Activated CD8-positive, alpha-beta memory T cell treated with anti-CD3 and anti-CD28 coated beads for 36 hours (primary cell): ENCODE data around the gene SEC63. TPM values are rescaled to one million over a fixed set of nuclear protein-coding genes. Genes with fewer than 3 reads are reported as not detected.
"Not testable (repeated sequence)": the region's sequence is repeated elsewhere in the genome, so short reads cannot be mapped to it uniquely, and the experiment has no call there.

Experiments
- CTCF ChIA-PET: fragments of 350-600 bp; sonication (Branson Sonifier 250); formaldehyde crosslinking; loops from one replicate; lab custom pipeline; 2021; ENCODE audit warnings: antibody characterized with exemption; lab: Charles Lee
- POLR2A ChIA-PET: fragments of 350-600 bp; sonication (Branson Sonifier 250); formaldehyde crosslinking; loops from one replicate; lab custom pipeline; 2021; ENCODE audit warnings: antibody characterized with exemption; lab: Charles Lee
- total RNA-seq, 2 experiments: library from RNA; stranded (reverse); gene quantifications; one replicate each; pipeline ENCODE4 v1.2.3, GENCODE V29; 2021

The SEC63 gene, protein sequence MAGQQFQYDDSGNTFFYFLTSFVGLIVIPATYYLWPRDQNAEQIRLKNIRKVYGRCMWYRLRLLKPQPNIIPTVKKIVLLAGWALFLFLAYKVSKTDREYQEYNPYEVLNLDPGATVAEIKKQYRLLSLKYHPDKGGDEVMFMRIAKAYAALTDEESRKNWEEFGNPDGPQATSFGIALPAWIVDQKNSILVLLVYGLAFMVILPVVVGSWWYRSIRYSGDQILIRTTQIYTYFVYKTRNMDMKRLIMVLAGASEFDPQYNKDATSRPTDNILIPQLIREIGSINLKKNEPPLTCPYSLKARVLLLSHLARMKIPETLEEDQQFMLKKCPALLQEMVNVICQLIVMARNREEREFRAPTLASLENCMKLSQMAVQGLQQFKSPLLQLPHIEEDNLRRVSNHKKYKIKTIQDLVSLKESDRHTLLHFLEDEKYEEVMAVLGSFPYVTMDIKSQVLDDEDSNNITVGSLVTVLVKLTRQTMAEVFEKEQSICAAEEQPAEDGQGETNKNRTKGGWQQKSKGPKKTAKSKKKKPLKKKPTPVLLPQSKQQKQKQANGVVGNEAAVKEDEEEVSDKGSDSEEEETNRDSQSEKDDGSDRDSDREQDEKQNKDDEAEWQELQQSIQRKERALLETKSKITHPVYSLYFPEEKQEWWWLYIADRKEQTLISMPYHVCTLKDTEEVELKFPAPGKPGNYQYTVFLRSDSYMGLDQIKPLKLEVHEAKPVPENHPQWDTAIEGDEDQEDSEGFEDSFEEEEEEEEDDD
- 10 to 100 TPM; 80.7 to 82.6 TPM for total RNA-seq

DNA sequence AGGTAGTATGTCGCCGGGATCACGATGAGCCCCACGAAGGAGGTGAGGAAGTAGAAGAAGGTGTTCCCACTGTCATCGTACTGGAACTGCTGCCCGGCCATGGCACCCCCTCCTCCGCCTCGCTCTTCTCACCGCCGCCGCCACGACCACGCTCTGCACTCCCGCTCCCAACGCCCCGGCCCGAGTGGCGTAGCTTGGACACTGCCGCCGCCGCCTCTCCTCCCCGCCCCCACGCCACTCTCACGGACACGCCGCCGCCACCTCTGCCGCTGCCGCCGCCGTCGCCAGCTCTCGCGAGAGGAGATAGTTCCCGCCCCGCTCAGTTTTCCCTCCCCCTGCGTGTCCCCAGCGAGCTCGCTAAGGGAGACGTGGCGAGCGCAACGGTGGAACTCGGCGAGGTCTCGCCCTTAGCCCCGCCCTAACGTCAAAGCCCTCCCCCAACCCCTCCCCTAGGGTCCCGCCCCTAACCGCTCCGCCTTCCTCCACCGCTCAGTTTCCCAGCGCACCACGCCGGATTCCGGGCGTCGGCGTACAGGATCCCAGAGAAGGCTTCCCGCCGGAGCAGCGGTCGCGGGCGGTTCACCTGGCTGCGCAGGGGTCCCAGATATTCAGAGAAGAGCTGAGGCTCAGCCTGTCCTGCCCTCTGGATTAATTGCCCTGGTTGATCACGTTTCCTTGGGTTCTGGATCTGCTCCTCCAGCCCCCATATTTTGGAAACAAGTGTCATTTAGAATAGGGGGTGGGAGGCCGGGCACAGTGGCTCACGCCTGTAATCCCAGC, at the start of gene SEC63:
Gene SEC63, minus strand, starts transcription at position 300 of the 780 bp plus-strand sequence. Its CDS starts 199 bp downstream, at position 101.
- POLR2A ChIA-PET, result interaction anchor here (0.5 to 0.9 kb wide), 5 partner anchors 110 to 1553 kb away, joined by 3 to 6 read pairs (median 4); no protein-coding TSS in a partner anchor
- CTCF ChIA-PET, result no interaction called here

DNA sequence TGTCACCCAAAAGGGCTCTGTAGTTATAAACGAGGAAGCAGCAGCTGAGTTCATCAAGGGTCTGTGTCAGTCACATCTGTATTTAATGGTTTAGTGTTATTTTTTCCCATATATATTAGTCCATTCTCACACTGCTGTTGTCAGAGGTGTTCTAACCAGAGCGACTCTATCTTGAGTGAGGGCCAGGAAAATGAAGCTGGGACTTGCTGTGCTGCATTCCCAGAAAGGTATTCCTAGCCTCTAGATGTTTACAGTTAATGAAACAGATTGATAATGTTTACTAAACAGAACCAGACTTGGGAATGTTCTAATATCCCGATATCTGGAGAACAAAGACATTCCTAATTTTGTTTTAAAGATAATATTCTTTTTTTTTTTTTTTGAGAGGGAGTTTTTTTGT, 48.0 kb upstream of the SEC63 start:
- ChIA-PET CTCF (interaction anchor here (0.7 to 0.9 kb wide), 2 partner anchors 25 to 30 kb away, joined by 4 read pairs; no protein-coding TSS in a partner anchor), POLR2A (no interaction called here)

DNA sequence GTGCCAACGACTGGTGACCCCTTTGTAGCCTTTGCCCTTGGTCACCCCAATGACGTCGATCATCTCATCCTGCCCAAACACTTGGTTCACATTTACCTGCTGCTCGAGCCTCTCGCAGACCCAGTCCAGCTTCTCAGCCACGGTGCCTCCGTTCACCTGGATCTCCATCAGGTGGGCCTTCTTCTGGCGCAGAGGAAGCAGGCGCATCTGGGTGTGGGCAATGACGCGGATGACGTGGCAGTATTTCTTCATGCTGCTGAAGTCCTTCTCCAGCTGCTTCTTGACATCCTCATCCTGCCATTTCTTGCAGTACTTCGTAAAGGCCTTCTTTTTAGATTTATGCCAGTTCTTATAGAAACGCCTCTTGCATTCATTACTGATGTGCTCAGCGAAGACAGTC, 46.9 kb upstream of the SEC63 start:
- CTCF ChIA-PET, result no interaction called here
- POLR2A ChIA-PET, result interaction anchor here (0.7 kb wide), 1 partner anchor 9 kb away, joined by 4 read pairs; no protein-coding TSS in a partner anchor

DNA sequence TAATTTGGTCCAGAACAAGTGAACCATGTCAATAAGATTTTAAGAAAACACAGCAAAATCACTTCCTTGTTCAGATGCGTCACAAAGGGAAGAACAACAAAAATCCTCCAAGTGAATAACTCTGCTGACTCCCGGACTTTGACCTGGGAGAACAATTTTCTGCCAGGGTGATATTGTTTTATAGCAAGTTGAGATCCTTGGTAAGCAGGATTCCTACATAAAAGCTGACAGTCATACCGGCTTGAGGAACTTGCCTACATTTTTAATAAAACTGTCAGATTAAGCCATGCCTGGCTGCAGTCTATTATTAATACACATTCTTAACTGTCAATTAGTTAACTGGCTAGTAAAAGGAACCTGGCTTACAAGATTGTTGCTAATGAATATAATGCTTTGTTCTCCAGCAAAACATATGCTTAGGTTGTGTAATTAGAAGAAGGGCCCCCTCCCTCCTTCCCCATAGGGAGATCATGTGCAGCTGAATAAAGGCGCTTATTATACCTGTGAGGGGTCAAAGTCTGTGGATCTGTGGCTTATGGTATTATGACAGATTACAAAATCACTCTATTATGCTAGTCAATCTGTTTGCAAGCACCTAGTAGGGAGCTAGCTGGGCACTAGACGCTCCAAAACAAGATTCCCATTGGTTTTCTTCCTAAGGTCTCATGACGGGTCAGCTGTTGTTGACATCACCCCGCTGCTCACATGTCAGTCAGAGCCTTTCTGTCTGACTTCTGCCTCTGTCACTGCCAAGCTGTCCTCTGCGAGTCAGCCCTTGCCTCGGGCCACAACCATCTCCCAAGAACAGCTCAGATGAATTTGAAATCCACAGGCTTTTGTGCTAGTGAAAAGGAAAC, 44.6 kb upstream of the SEC63 start:
- ChIA-PET CTCF (no interaction called here), POLR2A (no interaction called here)

DNA sequence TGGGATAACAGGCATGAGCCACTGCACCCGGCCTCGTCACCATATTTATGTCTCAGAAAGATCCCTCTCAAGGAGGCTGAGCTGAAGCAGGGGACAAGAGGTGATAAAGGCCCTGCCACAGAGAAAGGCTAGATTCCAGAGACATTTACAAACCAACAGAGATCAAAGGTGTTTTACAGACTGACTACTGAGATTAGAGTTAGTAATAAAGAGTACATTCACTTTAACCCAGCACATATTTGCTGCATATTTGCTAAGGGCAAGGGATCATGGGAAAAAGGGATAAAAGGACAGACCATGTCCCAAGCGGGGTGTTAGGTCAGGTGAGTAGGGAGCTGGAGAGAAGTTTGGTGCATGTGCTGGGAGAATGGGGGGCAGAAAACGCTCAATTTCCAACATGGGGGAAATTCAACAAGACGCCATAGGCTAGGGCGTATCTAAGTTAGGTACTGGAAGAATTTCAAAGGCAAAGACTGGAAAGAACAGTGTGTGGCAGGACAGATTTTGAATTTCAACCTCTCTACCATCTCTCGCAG, 43.8 kb upstream of the SEC63 start:
- POLR2A ChIA-PET, result no interaction called here

DNA sequence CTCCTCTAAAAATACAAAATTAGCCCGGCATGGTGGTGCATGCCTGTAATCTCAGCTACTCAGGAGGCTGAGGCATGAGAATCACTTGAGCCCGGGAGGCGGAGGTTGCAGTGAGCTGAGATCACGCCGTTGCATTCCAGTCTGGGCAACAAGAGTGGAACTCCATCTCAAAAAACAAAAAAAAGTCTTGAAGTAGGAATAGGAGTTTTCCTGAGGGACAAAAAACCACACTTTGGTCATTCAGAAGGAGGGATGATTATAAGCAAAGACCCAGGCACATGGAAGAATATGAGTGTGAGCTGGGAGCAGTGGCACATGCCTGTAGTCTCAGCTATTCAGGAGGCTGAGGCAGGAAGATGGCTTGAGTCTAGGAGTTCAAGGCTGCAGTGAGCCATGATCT, 42.3 kb upstream of the SEC63 start:
- POLR2A ChIA-PET, CTCF ChIA-PET: not testable (repeated sequence)

More for the DNA sequence above, 43.8 kb upstream of the SEC63 start:
- CTCF ChIA-PET, result no interaction called here

DNA sequence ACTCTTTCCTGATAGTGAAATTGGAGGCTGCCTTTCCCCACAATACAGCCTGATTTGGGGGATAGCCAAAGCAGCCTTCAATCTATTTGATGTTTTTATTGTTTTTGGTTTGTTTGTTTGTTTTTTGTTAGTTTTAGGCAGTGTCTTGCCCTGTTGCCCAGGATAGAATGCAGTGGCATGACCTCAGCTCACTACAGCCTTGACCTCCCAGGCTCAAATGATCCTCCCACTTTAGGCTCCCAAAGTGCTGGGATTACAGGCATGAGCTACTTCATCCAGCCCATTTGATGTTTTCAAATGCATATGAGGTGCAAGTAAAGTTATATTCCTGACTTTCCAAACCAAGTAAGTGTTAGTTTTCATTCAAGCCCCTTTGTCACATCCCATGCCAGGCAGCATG, 41.3 kb upstream of the SEC63 start:
- POLR2A ChIA-PET, result no interaction called here
- CTCF ChIA-PET, result no interaction called here

DNA sequence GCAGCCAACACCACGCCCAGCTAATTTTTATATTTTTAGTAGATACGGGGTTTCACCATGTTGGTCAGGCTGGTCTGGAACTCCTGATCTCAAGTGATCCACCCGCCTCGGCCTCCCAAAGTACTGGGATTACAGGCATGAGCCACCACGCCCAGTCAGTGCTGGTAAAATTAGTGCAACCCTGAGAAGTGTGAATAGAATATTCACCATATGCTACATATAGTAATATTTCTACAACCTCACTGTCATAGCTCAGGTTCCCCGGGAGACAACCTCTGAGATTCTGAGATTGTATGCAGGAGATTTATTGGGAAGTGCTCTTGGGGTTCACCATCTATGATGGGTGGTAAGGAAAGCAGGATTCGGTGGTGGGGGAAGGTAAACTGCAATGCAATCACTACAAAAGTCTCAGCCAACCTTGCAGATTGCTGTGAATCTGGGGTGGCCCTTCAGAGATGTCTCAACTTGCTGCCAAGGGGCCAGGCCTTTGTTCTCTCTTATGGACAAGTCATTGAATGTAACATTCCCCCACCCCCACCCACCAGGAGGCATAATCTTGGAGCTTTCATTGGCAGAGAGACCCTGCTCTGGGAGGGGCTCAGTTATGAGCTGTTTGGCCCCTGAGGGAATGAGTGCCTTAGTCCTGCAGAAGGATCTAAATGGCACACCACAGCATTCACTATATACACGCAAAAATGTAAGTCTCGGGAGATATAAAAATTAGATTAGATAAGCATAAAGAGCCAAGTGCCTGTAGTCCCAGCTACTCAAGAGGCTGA, 34.0 kb upstream of the SEC63 start:
- POLR2A ChIA-PET, result no interaction called here

DNA sequence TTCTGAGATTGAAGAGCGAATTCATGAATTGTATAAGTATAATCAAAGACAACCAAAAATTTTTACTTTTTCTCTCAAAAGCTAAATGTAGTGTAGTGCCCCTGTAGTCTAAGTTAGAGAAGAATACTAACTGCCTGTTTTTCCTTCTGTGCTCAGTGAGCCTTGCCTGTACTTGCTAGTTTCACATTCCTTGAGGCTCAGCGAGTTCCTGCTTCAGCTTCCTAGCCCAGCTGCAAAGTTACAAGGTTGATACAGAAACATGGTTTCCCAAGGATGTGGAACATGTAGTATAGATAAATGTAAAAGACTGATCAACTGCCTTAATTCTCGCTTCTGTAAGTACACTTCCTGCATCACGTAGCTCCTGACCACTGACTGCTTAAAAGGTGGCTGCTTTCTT, 33.1 kb upstream of the SEC63 start:
- ChIA-PET CTCF (interaction anchor here (1.0 kb wide), 1 partner anchor 9 kb away, joined by 3 read pairs; no protein-coding TSS in a partner anchor), POLR2A (no interaction called here)

More for the DNA sequence above, 34.0 kb upstream of the SEC63 start:
- CTCF ChIA-PET, result interaction anchor here (0.6 to 1.0 kb wide), 2 partner anchors 10 to 74 kb away, joined by 3 read pairs; no protein-coding TSS in a partner anchor

DNA sequence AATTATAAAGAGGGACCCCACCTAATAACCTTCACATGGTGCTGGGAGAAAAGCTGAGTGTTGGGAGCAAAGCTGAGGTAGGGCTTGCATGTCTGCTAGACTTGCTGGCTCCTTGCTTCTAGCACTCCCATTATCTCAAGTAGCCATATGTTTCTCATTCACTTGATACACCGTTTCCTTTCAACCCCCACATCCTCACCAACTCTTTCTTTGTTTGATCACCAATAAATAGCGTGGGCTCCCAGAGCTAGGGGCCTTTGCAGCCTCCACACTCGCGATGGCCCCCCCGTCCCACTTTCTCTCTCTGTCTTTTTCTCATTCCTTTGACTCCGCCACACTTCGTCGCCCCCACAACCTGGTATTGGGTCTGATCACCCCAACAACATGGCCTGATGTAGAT, 32.6 kb upstream of the SEC63 start:
- CTCF ChIA-PET, result interaction anchor here (0.5 to 1.0 kb wide), 2 partner anchors 9 to 227 kb away, joined by 3 read pairs; no protein-coding TSS in a partner anchor
- POLR2A ChIA-PET, result not testable (repeated sequence)

DNA sequence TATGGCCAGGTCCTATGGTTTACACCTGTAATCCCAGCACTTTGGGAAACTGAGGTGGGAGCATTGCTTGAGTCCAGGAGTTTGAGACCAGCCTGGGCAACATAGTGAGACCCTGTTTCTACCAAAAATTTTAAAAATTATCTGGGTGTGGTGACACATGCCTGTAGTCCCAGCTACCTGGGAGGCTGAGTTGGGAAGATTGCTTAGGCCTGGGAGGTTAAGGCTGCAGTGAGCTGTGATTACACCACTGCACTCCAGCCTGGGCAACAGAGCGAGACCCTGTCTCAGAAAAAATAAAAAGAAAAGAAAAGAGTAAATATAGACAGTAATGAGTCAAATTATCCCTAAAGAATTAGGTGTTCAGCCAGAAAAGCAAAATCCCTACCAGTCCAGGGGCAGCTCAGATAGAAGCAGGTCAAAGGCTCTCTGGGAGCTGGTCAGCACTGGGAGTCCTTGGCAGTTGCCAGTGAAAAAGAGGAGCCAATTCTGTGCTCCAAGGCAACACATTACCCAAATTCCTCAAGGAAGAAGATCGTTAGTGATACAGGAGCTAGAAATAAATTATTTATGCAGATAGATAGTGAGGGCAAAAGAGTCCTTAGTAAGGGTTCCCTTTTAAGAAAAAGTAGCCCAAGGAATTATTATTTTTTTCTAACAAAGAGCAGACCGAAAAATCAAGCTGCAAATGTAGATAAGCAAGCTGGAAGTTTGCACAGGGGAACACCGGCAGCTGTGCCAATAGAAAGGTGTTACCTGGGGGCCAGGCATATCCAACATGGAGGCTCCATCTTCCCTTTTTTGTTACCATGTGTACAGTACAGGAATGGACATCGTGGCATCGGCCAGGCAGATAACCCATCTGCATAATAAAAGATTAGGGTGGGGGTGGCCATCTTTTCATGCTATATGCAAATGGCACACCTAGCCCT, 31.4 kb upstream of the SEC63 start:
- ChIA-PET POLR2A (no interaction called here), CTCF (no interaction called here)

DNA sequence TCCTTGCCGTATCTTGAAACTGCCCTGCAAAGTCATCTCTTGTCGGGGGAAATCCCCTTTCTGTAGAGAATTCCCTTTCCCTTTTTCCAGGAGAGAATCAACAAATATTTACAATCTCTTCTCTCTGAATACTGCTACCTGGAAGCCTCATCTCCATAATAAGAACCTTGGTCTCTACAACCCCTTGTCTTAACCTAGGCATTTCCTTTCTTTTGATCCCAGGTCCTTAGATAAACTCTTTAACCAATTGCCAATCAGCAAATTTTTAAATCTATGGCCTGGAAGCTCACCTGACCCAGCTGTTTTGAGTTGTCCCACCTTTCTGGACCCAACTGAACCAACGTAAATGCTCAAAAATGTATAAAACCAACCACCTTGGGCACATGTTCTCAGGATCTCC, 30.6 kb upstream of the SEC63 start:
- ChIA-PET POLR2A (no interaction called here), CTCF (no interaction called here)

DNA sequence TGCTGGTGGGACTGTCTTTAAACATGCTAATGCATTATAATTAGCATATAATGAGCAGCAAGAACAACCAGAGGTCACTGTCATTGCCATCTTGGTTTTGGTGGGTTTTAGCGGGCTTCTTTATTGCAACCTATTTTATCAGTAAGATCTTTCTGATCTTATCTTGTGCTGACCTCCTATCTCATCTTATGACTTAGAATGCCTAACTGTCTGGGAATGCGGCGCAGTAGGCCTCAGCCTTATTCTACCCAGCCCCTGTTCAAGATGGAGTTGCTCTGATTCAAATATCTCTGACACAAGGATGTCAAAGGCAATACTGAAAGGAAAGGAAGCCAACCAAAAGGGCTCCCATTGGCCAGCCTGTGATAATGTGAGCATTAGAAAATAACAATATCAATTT, 29.8 kb upstream of the SEC63 start:
- POLR2A ChIA-PET, result no interaction called here
- CTCF ChIA-PET, result no interaction called here

DNA sequence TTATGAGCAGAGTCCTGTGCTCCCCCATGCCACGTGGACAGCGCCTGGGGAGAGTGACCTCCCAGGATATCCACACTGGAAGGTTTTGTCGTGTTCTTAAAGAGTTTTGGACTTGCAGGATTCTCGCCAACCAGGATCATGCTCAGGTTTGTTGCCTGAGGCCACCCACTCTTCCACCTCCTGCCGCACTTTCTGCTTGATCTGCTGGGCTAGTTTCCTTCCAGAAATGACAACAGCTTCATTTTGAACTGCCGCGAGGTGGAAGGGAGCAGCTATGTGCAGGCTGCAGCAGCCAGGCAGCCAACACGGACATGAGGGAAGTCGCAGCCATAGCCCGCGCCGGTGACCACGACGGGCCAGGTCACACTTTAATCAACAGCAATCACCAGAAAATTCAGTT, 27.7 kb upstream of the SEC63 start:
- ChIA-PET POLR2A (no interaction called here), CTCF (no interaction called here)

DNA sequence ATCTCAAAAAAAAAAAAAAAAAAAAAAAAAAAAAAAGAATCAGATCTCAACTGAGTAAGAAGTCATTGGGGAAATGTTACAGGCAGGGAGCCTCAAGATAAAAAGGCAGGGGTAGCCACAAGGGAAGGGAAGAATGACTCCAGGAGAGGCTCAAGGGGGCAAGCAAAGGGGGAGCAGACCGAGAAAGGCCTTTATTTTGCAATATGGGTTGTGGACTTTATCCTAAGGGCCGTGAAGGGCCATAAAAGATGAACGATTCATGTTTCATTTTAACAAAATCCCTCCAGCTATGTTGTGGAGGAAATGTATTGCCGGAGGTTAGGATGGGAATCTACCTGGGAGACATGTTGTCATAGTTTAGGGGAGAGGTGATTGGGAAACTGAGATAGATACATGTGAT, 25.8 kb upstream of the SEC63 start:
- ChIA-PET CTCF (interaction anchor here (0.7 kb wide), 1 partner anchor 11 kb away, joined by 3 read pairs; no protein-coding TSS in a partner anchor), POLR2A (interaction anchor here (0.6 kb wide), 1 partner anchor 63 kb away, joined by 4 read pairs; no protein-coding TSS in a partner anchor)

DNA sequence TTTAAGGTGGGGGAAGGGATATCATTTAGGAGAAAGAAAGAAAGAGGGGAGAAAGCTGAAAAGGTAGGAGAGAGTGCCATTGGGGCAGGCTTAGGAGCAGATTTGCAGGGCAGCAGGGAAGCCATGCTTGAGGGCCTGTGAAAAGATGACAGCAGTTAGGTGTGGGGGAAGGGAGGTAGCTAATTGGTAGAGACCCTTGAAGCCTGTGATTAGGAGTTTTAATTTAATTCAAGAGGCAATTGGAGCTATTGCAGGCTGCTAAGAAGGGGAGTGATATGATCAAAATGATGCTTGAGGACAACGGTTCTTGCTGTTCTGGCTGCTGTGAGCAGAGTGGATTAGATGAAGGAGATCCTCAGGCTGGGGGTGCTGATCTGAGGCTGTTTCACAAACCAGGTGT, 24.5 kb upstream of the SEC63 start:
- POLR2A ChIA-PET, result no interaction called here
- CTCF ChIA-PET, result interaction anchor here (1.6 kb wide), 1 partner anchor 9 kb away, joined by 3 read pairs; no protein-coding TSS in a partner anchor
